Prostate gland (tissue), 2 donors: ENCODE measurements around the gene QSOX1.

Experiments used
- CTCF ChIP-seq, 4 experiments: fragments of 200-600 bp in 2 of 4; fragments of 450-650 bp in 2 of 4; sonication (generic) in 2 of 4; IDR thresholded peaks; 1 replicate in 3 of 4; 2 replicates in 1 of 4; pipeline ENCODE4 v1.5.1; 2016 to 2019; ENCODE audit warnings: antibody characterized with exemption in 4 of 4, mild to moderate bottlenecking in 2 of 4, moderate library complexity in 2 of 4
- POLR2A ChIP-seq: fragments of 450-650 bp; IDR thresholded peaks from one replicate; pipeline ENCODE4 v1.6.1; 2016; ENCODE audit warnings: antibody characterized with exemption, mild to moderate bottlenecking

- TF ChIP-seq CTCF (IDR thresholded peaks at IDR 0.05) (no peak), POLR2A (no peak)
These were observed 31.2 kb upstream of the QSOX1 start for GRCh38 chr1:180123463-180123936.
